Mucosa of descending colon (tissue), 3 donors: ENCODE data around the gene SPATA2. TPM values are rescaled to one million over a fixed set of nuclear protein-coding genes. Genes with fewer than 3 reads are reported as not detected.

Experiments used
- ATAC-seq: fragments of 200-7000 bp; cut with Tn5 transposase; one replicate; pipeline ENCODE4 v1.9.1; 2020; ENCODE audit warnings: mild to moderate bottlenecking, moderate library complexity
- DNase-seq, 3 donors: peaks; one replicate each; pipeline ENCODE4 v3.0.0-alpha.2; 2020
- H3K36me3 ChIP-seq: fragments of 200-600 bp; one replicate; pipeline ENCODE4 v1.8.0; 2021; ENCODE audit warnings: low read depth, mild to moderate bottlenecking
- H3K4me1 ChIP-seq: fragments of 200-600 bp; one replicate; pipeline ENCODE4 v1.8.0; 2021; ENCODE audit warnings: low read depth, mild to moderate bottlenecking
- H3K4me3 ChIP-seq: fragments of 200-600 bp; one replicate; pipeline ENCODE4 v1.8.0; 2021; ENCODE audit warnings: mild to moderate bottlenecking
- H3K9me3 ChIP-seq: fragments of 200-600 bp; one replicate; pipeline ENCODE4 v1.8.0; 2021; ENCODE audit warnings: mild to moderate bottlenecking
- intact Hi-C, 2 donors: fragments of 100-400 bp; cut with DNase I in 1 of 2; cut with micrococcal nuclease in 1 of 2; formaldehyde crosslinking; loops; one replicate each; pipeline versions ENCODE4 v1.11.0 to v1.11.1; 2022; cut with DNase I, micrococcal nuclease
- total RNA-seq, 3 donors: library from RNA; stranded (reverse); fragmentation: NEBNext Ultra II Directional in 2 of 3; extraction: Animal tissue kit (Norgen Biotek cat#: 25700) in 2 of 3; gene quantifications; one replicate each; pipeline versions ENCODE4 v1.2.1 to v1.2.4, GENCODE V29; 2021 to 2023
- TF ChIP-seq, protein P1 (sequence below): fragments of 200-600 bp; IDR thresholded peaks from one replicate; pipeline ENCODE4 v1.8.0; 2022; ENCODE audit warnings: antibody characterized with exemption, mild to moderate bottlenecking
- donor health status: DM: no; HTN: no; CAD: no; lungs with moderate emphysema.
- donor health status: DM: no; HTN: no; CAD: no.
- donor health status: DM: no; HTN: yes; CAD: no.

The SPATA2 gene
- total RNA-seq, 3 donors from 2014 or later, result 16.2 to 24.1 (median 20.2) TPM

DNA sequence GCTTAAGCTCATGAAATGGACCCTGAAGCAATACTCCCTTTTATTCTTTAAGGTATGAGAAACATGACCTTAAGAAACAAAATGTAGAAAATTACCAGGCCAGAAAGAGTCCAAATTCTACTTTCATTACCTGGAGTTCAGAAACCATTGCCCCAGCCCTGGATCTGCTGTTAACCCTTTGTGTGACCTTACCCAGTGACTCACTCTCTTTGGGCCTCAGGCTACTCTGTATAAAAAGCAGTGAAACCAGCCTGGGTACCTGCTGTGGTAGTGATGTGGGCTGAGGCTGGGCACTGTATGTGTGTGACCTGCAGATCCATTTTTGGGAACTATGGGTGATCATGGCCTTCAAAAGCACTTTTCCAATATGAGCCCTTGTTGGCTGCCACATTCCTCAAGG, 55.5 kb downstream of the SPATA2 start:
- Histone ChIP-seq H3K4me1 (no peaks in the 10 kb centered on the region), H3K4me3 (no peak overlapping the region), H3K36me3 (no peaks in the 10 kb centered on the region), H3K9me3 (no peaks in the 10 kb centered on the region)
- ATAC-seq, result no peak
- TF ChIP-seq, protein P1, sequence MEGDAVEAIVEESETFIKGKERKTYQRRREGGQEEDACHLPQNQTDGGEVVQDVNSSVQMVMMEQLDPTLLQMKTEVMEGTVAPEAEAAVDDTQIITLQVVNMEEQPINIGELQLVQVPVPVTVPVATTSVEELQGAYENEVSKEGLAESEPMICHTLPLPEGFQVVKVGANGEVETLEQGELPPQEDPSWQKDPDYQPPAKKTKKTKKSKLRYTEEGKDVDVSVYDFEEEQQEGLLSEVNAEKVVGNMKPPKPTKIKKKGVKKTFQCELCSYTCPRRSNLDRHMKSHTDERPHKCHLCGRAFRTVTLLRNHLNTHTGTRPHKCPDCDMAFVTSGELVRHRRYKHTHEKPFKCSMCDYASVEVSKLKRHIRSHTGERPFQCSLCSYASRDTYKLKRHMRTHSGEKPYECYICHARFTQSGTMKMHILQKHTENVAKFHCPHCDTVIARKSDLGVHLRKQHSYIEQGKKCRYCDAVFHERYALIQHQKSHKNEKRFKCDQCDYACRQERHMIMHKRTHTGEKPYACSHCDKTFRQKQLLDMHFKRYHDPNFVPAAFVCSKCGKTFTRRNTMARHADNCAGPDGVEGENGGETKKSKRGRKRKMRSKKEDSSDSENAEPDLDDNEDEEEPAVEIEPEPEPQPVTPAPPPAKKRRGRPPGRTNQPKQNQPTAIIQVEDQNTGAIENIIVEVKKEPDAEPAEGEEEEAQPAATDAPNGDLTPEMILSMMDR, result no peak
- DNase-seq, result no peak
- intact Hi-C loops, result no loop called here

DNA sequence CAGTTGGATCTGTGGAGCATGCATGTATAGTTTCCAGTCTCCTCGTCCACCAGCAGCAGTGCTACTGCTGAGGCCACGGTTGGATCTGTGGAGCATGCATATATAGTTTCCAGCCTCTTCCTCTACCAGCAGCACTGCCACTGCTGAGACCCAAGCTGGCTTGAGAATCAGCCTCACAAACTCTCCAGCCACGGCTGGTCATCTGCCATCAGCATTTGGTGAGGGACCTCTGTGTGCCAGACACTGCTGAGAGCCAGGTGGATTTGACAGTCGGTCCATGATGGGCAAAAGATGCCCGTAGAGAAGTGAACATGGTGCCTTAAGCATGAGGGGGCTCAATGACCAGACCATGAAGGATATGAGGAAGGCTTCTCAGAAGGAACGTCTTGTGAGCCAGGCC, 56.3 kb downstream of the SPATA2 start:
- Histone ChIP-seq H3K36me3 (no peaks in the 10 kb centered on the region), H3K4me1 (no peaks in the 10 kb centered on the region), H3K9me3 (no peaks in the 10 kb centered on the region), H3K4me3 (no peak overlapping the region)
- ATAC-seq (no peak), DNase-seq (no peak)
- intact Hi-C loops, result no loop called here
- TF ChIP-seq, protein P1, result no peak

DNA sequence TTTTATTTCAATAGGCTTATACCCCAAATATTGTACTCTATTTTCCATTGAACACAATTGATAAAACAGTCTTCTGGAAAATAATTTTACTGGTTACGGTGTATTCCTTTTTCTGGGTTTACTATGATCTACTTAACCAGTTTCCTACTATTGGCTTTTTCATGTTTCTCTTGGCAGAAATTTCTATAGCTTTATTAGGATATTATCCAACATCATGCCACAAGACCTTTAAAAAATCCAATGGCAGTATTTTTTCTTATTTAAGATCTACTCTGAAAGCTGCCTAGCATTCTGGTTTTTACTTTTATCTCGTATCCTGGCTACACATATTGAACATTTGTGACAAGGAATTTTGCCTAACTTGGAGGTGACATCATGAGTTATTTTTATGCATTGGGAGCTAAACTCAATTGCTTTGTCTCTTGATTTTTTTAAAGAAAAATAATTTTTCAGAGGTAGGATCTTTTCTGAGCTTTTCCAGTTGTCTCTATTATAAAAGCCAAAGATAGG, 57.2 kb downstream of the SPATA2 start:
- H3K4me1 ChIP-seq, result no peaks in the 10 kb centered on the region
- H3K9me3 ChIP-seq, result no peaks in the 10 kb centered on the region
- DNase-seq (no peak), ATAC-seq (no peak)
- intact Hi-C loops, result no loop called here
- no peaks in the 10 kb centered on the region for H3K36me3 ChIP-seq
- no peak overlapping the region for H3K4me3 ChIP-seq
- TF ChIP-seq, protein P1, result no peak

DNA sequence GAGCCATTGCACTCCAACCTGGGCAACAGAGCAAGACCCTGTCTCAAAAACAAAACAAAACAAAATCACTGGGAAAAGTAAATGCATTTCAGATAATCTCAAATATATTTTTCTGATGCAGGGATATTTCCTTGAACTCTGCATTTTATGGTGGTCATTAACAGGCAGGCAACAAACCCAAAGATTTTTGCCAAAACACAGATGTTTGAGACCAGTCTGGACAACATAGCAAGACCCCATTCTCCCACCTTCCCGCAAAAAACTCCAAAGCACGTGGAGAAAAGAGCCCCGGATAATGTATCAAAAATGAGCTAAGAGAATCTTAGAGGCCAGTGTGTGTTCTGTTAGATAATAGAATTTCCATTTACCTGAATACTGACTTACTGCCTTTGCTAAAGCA, 58.4 kb downstream of the SPATA2 start:
- intact Hi-C loops, result no loop called here
- ATAC-seq (no peak), DNase-seq (no peak)
- Histone ChIP-seq H3K36me3 (peaks cover under 1% of the 10 kb centered on the region), H3K4me1 (no peaks in the 10 kb centered on the region), H3K4me3 (no peak overlapping the region), H3K9me3 (no peaks in the 10 kb centered on the region)
- TF ChIP-seq, protein P1, result no peak

DNA sequence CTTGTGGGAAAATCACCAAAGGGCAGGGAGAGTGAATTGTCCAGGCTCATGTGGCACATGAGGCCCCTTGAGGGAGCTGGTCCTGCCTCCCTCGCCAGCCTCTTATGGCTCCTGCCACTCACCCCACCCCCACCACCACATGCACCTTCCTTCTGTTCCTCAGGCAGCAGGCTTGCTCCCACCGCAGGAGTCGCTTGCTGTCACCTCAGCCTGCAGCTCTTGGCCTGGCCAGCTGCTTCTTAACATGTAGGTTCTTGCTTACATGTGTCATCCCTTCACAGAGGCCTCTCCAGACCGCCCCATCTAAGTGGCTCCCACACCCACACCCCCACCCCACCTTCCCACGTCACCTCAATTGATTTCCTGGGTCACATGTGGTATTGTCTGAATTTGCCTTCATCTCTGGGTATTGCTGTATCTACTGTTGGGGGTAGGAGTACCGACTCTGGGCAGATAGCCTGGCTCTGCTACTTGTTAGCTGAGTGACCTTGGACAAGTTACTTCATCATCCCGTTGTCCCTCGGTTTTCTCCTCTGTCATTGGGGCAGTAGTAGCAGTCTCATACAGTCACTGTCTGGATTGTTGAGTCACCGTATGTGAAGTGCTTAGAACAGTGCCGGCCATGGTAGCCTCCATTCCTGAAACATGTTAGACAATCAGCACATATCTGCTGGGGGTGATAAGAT, 61.0 kb downstream of the SPATA2 start:
- Histone ChIP-seq H3K36me3 (peaks cover 4% of the 10 kb centered on the region), H3K4me3 (no peak overlapping the region), H3K9me3 (no peaks in the 10 kb centered on the region), H3K4me1 (no peaks in the 10 kb centered on the region)
- intact Hi-C loops, result no loop called here
- DNase-seq (no peak), ATAC-seq (no peak)
- TF ChIP-seq, protein P1, result no peak
